Nephron (organoid): Measurements from ENCODE around the gene BAIAP2L1.
A peak's percentile ranks its signal among the peaks of the same experiment; 100 is the strongest.

Experiments
- H3K27ac Mint-ChIP-seq, 3 experiments: 2 replicates each; pipeline ENCODE4 v1.8.0; 2020; ENCODE audit warnings: mixed read lengths in 3 of 3, mild to moderate bottlenecking in 2 of 3, moderate library complexity in 1 of 3
- H3K27me3 Mint-ChIP-seq: 2 replicates; pipeline ENCODE4 v1.8.0; 2021; ENCODE audit warnings: low read depth, mild to moderate bottlenecking, moderate library complexity, mixed read lengths
- H3K36me3 Mint-ChIP-seq: 2 replicates; pipeline ENCODE4 v1.8.0; 2020; ENCODE audit warnings: low read depth, mixed read lengths
- H3K4me1 Mint-ChIP-seq: 2 replicates; pipeline ENCODE4 v1.8.0; 2020; ENCODE audit warnings: mixed read lengths
- H3K4me3 Mint-ChIP-seq, 3 experiments: 2 replicates each; pipeline ENCODE4 v1.8.0; 2020; ENCODE audit warnings: mild to moderate bottlenecking in 3 of 3, mixed read lengths in 3 of 3, moderate library complexity in 2 of 3
- H3K9me3 Mint-ChIP-seq: 2 replicates; pipeline ENCODE4 v1.8.0; 2020; ENCODE audit warnings: mixed read lengths
- TF ChIP-seq, protein P1 (sequence below), 3 experiments: fragments of 200-600 bp; sonication (generic); IDR thresholded peaks; one replicate each; pipeline ENCODE4 v1.5.0; 2021; ENCODE audit warnings: antibody characterized with exemption in 3 of 3; ENCODE audit not compliant: unreplicated experiment in 3 of 3

BAIAP2L1 gene

DNA sequence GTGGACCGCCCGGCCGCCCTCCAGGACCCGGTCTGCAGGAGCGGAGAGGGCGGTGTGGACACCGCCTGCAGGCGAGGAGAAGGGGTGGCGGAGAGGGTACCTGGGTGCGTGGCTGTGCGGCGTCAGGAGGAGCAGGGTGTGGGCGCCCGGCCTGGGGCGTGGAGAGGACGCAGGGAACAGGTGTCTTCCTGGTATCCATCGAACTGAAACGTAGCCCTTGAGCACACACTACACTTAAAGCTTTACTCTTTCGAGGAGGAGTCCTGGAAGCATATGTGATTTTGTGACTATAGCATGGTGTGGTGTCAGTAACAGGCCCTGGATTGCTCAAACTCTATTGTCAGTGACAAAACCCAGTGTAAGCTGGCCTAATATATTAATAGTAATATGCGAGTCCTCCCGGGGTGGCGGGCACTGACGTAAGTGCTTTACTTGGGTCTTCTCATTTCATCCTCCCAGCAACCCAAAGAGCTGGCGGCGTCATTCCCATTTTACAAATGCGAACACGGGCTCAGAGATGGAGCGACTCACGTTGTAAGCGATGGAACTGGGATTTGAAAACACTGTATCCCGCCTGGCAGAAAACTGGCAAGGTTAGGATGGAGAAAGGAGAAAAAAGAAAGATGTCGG, 148.3 kb downstream of the BAIAP2L1 start:
- Mint-ChIP-seq H3K27me3 (no peaks in the 10 kb centered on the region), H3K4me3 (peak overlapping the region; percentile 95 to 97 (median 96)), H3K27ac (peak overlapping the region in 2 of 3 experiments; percentile 35 to 63), H3K36me3 (peaks cover 10% of the 10 kb centered on the region), H3K9me3 (no peaks in the 10 kb centered on the region), H3K4me1 (peaks cover 27% of the 10 kb centered on the region)
- TF ChIP-seq, protein P1, sequence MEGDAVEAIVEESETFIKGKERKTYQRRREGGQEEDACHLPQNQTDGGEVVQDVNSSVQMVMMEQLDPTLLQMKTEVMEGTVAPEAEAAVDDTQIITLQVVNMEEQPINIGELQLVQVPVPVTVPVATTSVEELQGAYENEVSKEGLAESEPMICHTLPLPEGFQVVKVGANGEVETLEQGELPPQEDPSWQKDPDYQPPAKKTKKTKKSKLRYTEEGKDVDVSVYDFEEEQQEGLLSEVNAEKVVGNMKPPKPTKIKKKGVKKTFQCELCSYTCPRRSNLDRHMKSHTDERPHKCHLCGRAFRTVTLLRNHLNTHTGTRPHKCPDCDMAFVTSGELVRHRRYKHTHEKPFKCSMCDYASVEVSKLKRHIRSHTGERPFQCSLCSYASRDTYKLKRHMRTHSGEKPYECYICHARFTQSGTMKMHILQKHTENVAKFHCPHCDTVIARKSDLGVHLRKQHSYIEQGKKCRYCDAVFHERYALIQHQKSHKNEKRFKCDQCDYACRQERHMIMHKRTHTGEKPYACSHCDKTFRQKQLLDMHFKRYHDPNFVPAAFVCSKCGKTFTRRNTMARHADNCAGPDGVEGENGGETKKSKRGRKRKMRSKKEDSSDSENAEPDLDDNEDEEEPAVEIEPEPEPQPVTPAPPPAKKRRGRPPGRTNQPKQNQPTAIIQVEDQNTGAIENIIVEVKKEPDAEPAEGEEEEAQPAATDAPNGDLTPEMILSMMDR (IDR thresholded peaks at IDR 0.05; ENCODE audit: unreplicated experiment in 3 of 3): no peak

DNA sequence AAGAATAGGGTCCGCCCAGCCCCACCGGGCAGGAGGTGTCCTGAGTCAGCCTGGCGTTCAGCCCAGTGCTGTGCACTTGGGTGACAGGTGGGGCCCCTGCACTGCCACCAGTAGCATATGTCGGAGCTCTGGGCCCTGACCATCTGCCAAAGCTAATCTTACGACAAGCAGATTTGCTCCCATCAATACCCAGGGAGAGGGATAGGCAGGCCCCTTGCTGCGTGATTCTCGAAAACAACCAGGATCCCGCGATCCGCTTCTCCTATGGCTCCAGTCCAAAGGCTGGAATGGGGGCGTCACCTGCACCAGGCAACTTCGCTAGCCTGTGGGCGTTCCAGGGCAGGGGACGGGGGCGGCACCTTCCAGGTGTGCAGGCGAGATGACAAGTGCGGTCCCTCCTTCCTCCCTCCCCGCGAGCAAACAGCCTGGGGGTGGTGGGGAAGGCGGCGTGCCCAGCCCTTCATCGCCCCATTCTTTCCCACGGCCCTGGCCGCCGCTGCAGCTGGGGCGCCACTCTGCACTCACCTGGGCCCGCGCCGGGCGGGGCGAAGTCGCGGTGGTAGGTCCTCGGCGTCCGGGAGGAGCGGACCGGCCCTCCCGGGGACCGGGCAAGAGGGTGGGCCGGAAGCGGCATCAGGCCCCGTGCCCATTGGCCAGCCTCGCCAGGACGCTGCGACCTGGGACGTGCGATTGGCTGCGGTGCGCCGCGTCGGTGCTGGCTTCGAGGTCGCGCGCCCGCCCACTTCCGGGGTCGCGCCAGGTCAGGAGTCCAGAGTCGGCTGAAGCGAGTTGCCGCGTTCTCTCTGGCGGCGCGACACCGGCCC, 149.1 kb downstream of the BAIAP2L1 start, which contains the start of gene TECPR1:
Gene TECPR1 (minus strand): TSS at position 632 of the 824 bp plus-strand sequence. CDS start 6,086 bp downstream, outside the sequence.
- Mint-ChIP-seq H3K36me3 (peaks cover 6% of the 10 kb centered on the region), H3K4me1 (peaks cover 27% of the 10 kb centered on the region), H3K27me3 (no peaks in the 10 kb centered on the region), H3K9me3 (no peaks in the 10 kb centered on the region), H3K27ac (peak within 1 kb of the TSS; percentile 38 to 80 (median 49)), H3K4me3 (peak within 1 kb of the TSS; percentile 95 to 97 (median 96))
- TF ChIP-seq, protein P1 (IDR thresholded peaks at IDR 0.05; ENCODE audit: unreplicated experiment in 3 of 3): no peak

DNA sequence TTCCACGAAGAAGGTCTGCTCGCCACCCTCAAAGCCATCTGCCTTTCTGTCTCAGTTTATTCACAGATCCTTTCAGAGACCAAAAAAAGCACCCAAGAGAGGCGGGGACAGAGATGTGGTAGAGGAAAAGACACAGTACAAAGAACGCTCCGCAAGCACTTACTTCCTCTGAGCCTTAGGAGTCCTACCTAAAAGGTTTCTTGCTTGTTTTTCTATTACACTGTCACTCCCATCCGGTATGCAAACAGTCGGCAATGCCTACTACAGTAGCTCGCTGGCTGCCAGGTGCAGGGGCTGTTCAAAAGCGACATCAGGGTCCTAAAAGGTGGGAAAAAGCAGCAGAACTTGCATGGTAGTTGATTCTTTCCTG, 149.7 kb downstream of the BAIAP2L1 start:
- H3K9me3 Mint-ChIP-seq: no peaks in the 10 kb centered on the region
- H3K4me3 Mint-ChIP-seq: peak overlapping the region; percentile 95 to 97 (median 96)
- H3K27me3 Mint-ChIP-seq: no peaks in the 10 kb centered on the region
- peaks cover 5% of the 10 kb centered on the region for H3K36me3 Mint-ChIP-seq
- TF ChIP-seq, protein P1 (IDR thresholded peaks at IDR 0.05; ENCODE audit: unreplicated experiment in 3 of 3): no peak
- peaks cover 27% of the 10 kb centered on the region for H3K4me1 Mint-ChIP-seq
- H3K27ac Mint-ChIP-seq: peak overlapping the region; percentile 38 to 80 (median 49)

DNA sequence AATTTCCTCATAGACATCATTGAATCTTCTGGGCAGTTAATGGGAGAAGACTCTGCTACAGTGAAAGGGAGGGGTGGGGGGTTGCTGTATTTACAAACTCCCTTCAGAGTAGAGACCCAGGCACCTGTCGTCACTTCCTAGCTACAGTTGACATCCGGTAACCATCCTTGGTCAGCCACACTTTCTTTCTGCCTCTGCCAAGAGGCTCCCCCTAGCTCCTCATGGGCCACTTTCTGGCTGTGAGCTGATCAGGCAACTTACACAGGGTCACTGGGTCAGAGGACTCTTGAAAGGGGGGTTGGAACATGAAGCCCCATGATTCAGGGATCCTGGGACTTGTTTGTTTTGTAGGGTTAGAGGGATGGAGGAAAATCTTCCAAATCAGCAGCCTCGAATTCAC, 150.1 kb downstream of the BAIAP2L1 start:
- Mint-ChIP-seq H3K27ac (peak overlapping the region; percentile 38 to 80 (median 55)), H3K4me3 (peak overlapping the region; percentile 95 to 97 (median 96)), H3K36me3 (peaks cover 5% of the 10 kb centered on the region), H3K9me3 (no peaks in the 10 kb centered on the region), H3K4me1 (peaks cover 27% of the 10 kb centered on the region), H3K27me3 (no peaks in the 10 kb centered on the region)
- TF ChIP-seq, protein P1 (IDR thresholded peaks at IDR 0.05; ENCODE audit: unreplicated experiment in 3 of 3): no peak

DNA sequence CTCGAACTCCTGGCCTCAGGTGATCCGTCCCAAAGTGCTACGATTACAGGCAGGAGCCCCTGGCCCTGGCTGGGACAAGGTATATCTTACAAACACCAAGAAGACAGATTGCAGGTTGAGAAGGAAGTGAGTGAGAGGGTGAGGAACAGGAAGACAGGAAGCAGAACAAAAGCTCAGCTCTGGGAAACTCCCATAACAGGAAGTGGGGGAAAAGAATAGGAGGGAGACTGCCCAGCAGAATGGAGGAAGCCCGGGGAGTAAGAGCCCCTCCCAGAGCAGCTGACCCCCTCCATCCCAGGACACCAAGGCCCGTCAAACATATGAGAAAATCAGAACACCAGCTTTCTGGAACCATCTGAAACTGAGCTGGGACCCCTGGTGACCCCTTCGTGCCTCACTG, 151.8 kb downstream of the BAIAP2L1 start:
- H3K4me3 Mint-ChIP-seq: peak overlapping the region; percentile 48 to 76 (median 71)
- H3K27ac Mint-ChIP-seq: no peak overlapping the region
- H3K36me3 Mint-ChIP-seq: no peaks in the 10 kb centered on the region
- no peaks in the 10 kb centered on the region for H3K9me3 Mint-ChIP-seq
- TF ChIP-seq, protein P1 (IDR thresholded peaks at IDR 0.05; ENCODE audit: unreplicated experiment in 3 of 3): no peak
- H3K27me3 Mint-ChIP-seq: no peaks in the 10 kb centered on the region
- H3K4me1 Mint-ChIP-seq: peaks cover 27% of the 10 kb centered on the region
